Tibial nerve (tissue), 3 donors: ENCODE data around the gene SPATA9.

ENCODE experiments used
- CTCF ChIP-seq, 5 experiments: fragments of 200-600 bp in 3 of 5; fragments of 450-650 bp in 2 of 5; sonication (generic) in 3 of 5; IDR thresholded peaks; one replicate each; pipeline ENCODE4 v1.5.1; 2016 to 2019; ENCODE audit warnings: antibody characterized with exemption in 5 of 5, mild to moderate bottlenecking in 3 of 5, moderate library complexity in 2 of 5
- POLR2A ChIP-seq, 2 donors: fragments of 450-650 bp; IDR thresholded peaks; one replicate each; pipeline ENCODE4 v1.6.1; 2017; ENCODE audit warnings: antibody characterized with exemption in 2 of 2, mild to moderate bottlenecking in 2 of 2, moderate library complexity in 2 of 2

GRCh38 chr5:95652849-95653248, 29.9 kb downstream of the SPATA9 start:
- TF ChIP-seq CTCF (IDR thresholded peaks at IDR 0.05) (no peak), POLR2A (IDR thresholded peaks at IDR 0.05) (no peak)
